ENCODE measurements around the gene OAF.

OAF gene

DNA sequence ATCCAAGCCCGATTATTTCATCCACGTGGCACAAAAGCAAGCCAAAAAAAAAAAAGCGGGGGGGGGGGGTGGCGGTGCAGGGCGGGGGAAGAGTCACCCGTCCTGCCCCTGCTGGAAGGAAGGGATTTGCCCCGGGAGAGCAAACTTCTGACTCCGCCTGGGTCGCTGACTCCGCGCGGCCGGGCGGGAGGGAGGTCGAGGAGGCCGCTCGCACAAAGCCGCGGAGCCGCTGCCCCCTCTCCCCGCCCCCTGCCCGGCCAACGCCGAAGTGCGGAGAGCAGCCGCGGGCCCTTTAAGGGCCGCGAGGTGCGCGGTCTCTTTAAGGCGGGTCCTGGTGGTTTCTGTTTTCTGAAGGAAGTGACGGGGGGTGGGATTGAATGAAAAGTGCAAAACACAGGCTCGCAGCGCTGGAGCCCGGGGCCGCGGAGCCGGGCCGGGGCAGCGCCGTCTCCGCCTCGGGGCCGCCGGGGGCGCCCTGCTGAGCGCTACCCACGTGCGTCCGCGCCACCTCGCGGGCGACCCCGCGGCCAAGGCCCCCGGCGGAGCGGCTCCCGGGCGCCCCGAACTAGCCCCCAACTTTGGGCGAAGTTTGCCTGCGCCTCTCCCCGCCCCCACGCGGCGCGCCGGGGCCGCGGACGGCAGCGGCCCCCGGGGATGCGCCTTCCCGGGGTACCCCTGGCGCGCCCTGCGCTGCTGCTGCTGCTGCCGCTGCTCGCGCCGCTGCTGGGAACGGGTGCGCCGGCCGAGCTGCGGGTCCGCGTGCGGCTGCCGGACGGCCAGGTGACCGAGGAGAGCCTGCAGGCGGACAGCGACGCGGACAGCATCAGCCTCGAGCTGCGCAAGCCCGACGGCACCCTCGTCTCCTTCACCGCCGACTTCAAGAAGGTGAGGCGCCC is at the start of gene OAF:
Gene OAF (plus strand): TSS at position 407 of the 896 bp plus-strand sequence. CDS start 248 bp downstream, at position 655.
- no peaks in the 10 kb centered on the region for H3K36me3 ChIP-seq (replicated peaks)
- in situ Hi-C loops (cut with MboI; ENCODE audit: low sequenced_read_pairs): no loop called here
- no peaks in the 10 kb centered on the region for H3K27me3 ChIP-seq (ENCODE audit: low read depth)
- peak; percentile 86 to 90 for DNase-seq (ENCODE audit: low spot score in 2 of 2)
- peak within 1 kb of the TSS; percentile 55 for H3K4me3 ChIP-seq
- H3K9me3 ChIP-seq: no peaks in the 10 kb centered on the region
- peaks cover 7% of the 10 kb centered on the region for H3K4me1 ChIP-seq

DNA sequence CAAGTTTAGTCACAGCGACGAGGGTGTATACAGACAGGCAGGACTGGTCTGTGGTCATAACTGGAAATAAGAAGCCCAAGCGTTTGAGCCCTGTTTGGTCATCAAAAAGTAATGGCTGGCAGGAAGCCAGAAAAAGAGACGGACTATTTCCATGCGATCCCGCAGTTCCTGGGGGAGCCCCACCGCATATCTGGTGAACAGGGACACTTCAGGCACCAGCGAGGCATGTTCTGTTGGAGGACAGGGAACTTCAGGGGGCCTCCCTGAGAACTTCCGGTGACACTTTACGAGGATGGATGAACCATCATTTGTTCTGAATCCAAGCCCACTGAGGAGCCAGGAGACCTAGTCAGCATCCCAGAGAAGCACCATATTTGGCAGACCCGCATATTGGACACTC is 43.2 kb upstream of the OAF start:
- peaks cover 4% of the 10 kb centered on the region; the same call in 1 of the 2 replicates for H3K4me1 ChIP-seq
- DNase-seq (ENCODE audit: low spot score in 2 of 2): no peak
- H3K4me3 ChIP-seq: no peak overlapping the region
- peaks cover 12% of the 10 kb centered on the region for H3K27me3 ChIP-seq (ENCODE audit: low read depth)
- no peaks in the 10 kb centered on the region for H3K36me3 ChIP-seq (replicated peaks)
- H3K9me3 ChIP-seq: no peaks in the 10 kb centered on the region
- in situ Hi-C loops (cut with MboI; ENCODE audit: low sequenced_read_pairs): no loop called here

DNA sequence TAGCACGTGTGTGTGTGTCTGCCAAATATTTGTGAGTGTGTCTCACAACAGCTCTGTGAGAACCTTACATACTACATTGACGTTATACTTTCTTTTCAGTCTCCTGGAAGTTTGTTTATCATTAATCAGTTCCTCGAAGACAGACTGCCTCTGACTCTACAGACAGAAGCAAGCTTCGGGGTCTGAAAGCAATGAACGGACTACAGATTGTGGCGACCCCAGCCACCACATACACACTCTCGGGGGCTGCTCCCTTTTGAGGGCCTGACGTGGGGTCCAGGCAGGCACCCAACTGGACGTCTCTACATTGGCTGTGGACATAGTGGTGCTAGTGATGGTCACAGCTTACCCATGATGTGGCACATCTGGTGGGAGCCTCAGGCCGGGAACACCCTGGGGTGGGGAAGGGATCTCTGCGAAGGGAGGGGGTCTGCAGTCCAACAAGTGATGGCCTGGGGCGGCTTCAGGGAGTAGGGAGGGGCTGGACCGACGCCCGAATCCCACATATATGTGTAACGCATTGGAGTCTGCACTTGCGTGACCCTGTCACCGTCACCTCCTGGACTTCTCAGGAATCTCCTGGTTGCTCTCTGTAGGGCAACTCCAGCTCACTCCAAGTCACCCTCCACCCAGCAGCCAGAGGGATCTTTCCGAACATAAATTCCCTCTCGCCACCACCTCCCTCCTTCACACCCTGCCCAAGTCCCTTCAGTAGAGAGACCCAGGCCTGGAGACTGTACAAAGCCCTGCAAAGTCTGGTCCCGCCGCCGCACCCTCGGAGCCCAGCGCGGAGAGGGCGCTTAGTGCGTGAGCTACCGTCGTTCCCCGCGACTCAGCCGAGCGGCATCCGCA is 42.5 kb upstream of the OAF start:
- Histone ChIP-seq H3K4me1 (peaks cover 4% of the 10 kb centered on the region; the same call in 1 of the 2 replicates), H3K36me3 (replicated peaks) (no peaks in the 10 kb centered on the region), H3K4me3 (peak overlapping the region; percentile 40), H3K9me3 (no peaks in the 10 kb centered on the region), H3K27me3 (ENCODE audit: low read depth) (peaks cover 11% of the 10 kb centered on the region)
- DNase-seq (ENCODE audit: low spot score in 2 of 2): no peak
- in situ Hi-C loops (cut with MboI; ENCODE audit: low sequenced_read_pairs): no loop called here

DNA sequence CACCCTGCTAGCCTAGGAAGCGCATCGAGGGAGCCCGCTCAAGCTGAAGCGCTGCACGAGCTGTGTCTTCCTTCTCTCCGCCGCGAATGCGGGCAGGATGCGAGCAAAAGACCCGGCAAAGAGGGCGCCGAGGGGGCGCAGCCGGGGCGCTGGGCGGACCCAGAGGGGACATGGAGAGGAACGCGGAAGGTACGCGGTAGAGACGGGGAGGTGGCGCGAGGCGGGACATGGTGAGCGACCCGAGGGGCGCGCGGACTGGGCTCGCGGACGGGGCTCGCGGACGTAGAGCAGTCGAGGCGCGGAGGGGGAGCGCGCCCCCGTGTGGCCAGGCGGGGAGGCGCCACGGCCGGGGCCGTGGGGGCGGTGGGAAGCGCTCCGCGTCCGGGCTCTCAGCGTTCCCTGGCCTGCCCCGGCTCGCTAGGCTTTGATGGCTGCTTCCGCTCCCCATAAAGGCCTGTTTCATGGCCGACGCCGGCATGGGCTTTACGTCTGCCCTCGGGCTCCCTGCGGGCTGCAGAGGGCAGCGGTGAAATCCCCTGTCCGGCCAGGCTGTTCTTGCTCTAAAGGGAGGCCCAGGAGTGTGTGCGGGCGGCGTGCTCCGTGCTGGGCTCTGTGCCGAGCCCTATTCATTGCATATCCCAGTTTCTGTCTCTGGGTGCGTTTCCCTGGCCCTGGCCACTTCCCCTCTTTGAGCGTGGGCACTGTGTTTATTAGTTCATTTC is 41.7 kb upstream of the OAF start:
- peak; percentile 56 to 82 for DNase-seq (ENCODE audit: low spot score in 2 of 2)
- Histone ChIP-seq H3K36me3 (replicated peaks) (no peaks in the 10 kb centered on the region), H3K4me3 (peak overlapping the region; percentile 40), H3K9me3 (no peaks in the 10 kb centered on the region), H3K4me1 (peaks cover 4% of the 10 kb centered on the region; the same call in 1 of the 2 replicates), H3K27me3 (ENCODE audit: low read depth) (peaks cover 12% of the 10 kb centered on the region)
- in situ Hi-C loops (cut with MboI; ENCODE audit: low sequenced_read_pairs): no loop called here

DNA sequence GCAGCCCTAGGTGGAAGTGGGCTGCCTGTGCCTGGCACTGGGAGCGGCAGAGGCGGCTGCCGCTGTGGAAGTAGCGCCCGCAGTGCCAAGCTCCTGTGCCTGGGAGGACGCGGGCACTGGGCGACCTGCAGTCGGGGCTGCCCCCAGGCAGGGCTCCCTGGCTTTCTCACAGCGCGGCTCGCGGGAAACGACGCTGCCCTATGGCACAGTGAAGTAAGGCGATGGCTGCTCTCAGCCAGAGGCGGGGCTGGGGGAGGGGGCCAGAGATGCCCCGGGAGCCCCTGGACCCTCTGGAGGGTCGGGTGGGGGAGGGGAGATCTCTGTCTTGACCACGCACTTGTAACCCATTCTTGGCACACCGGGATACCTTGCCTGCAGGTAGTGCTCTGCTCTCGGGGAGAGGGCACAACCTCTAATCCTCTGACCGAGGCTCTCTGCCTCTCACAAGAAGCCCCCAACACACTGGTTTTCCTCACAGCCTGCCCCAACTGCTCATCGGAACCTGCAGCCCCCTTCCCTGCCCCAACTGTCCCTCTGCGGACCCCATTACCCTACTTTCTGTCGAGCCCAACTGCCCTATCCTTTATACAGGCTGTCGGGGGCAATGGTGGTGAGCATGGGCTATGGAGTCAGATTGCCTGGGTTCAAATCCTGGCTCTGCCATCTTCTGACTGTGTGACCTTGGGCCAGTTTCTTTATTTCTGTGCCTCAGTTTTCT is 40.7 kb upstream of the OAF start:
- in situ Hi-C loops (cut with MboI; ENCODE audit: low sequenced_read_pairs): loop anchor here (5.0 kb wide), 1 partner anchor 132 kb away; no protein-coding TSS in a partner anchor
- H3K36me3 ChIP-seq (replicated peaks): no peaks in the 10 kb centered on the region
- H3K9me3 ChIP-seq: no peaks in the 10 kb centered on the region
- no peak for DNase-seq (ENCODE audit: low spot score in 2 of 2)
- peaks cover 14% of the 10 kb centered on the region for H3K27me3 ChIP-seq (ENCODE audit: low read depth)
- H3K4me3 ChIP-seq: no peak overlapping the region
- peaks cover 4% of the 10 kb centered on the region; the same call in 1 of the 2 replicates for H3K4me1 ChIP-seq

DNA sequence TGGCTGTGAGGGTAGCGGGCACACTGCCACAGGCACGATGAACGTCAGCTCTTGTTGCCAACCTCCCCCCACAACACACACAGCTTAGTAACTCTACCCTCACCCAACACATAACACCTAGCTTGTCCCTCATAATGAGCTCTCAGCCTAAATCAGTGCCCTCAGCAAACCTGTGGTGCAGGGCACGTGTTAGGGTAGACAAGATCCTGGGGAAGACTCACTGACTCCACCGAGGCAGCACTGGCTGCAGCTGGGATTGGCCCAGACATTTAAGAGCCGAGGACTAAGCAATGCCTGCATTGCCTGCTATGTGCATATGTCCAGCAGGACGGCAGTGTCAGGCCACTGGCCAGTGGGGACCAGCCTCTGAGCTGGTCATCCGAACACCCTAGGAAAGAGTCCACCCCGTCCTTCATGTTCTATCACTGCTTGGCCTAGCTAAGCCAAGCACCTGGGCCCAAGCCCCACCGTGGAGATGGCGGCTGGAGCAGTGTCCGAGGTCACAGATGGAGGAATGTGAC is 40.0 kb upstream of the OAF start:
- Histone ChIP-seq H3K4me1 (peaks cover 4% of the 10 kb centered on the region; the same call in 1 of the 2 replicates), H3K27me3 (ENCODE audit: low read depth) (peaks cover 12% of the 10 kb centered on the region), H3K9me3 (no peaks in the 10 kb centered on the region), H3K36me3 (replicated peaks) (no peaks in the 10 kb centered on the region), H3K4me3 (no peak overlapping the region)
- no peak for DNase-seq (ENCODE audit: low spot score in 2 of 2)
- in situ Hi-C loops (cut with MboI; ENCODE audit: low sequenced_read_pairs): loop anchor here (5.0 kb wide), 1 partner anchor 132 kb away; no protein-coding TSS in a partner anchor

DNA sequence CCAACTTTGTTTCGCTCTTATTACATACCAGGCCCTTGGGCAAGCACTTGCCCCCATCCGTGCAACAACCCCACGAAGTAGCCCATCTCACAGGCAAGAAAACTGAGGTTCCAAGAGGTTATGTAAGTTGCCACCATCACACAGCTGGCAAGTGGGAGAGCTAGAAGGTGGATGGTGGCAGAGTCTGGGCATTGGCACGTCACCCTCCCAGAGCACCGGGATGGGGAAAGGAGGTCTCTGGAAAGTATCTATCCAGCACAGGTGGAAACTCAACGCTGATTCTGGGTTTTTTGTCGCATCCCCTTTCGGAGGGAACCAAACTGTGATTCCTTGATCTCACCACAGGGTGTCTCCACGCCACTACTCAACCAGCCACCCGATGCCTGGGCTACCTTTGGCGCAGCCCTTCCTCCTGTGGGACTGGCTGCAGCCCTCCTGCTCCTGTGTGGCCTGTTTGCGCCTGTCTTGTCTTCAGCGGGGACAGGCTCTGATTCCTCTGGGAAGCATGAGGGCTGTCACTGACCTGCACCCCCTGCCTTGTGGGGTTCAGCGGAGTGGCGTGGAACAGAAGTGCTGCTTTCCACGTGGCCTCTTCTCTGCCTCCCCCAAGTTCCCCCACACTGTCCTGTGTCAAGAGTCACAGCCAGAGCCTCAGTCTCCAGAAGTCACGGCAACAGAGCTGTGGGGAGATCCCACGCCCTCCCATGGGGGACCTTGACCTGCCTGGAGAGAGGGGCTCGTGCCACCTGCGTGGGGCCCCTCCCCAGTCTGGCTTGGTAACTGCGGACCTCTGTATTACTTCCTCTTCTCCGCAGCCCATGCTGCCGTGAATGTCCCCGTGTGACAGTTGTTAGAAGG is 38.5 kb upstream of the OAF start:
- in situ Hi-C loops (cut with MboI; ENCODE audit: low sequenced_read_pairs): loop anchor here (5.0 kb wide), 1 partner anchor 130 kb away; no protein-coding TSS in a partner anchor
- peak; percentile 62 to 78 for DNase-seq (ENCODE audit: low spot score in 2 of 2)
- no peaks in the 10 kb centered on the region for H3K36me3 ChIP-seq (replicated peaks)
- H3K4me3 ChIP-seq: no peak overlapping the region
- H3K4me1 ChIP-seq: peaks cover 4% of the 10 kb centered on the region; the same call in 1 of the 2 replicates
- peaks cover 17% of the 10 kb centered on the region for H3K27me3 ChIP-seq (ENCODE audit: low read depth)
- no peaks in the 10 kb centered on the region for H3K9me3 ChIP-seq

DNA sequence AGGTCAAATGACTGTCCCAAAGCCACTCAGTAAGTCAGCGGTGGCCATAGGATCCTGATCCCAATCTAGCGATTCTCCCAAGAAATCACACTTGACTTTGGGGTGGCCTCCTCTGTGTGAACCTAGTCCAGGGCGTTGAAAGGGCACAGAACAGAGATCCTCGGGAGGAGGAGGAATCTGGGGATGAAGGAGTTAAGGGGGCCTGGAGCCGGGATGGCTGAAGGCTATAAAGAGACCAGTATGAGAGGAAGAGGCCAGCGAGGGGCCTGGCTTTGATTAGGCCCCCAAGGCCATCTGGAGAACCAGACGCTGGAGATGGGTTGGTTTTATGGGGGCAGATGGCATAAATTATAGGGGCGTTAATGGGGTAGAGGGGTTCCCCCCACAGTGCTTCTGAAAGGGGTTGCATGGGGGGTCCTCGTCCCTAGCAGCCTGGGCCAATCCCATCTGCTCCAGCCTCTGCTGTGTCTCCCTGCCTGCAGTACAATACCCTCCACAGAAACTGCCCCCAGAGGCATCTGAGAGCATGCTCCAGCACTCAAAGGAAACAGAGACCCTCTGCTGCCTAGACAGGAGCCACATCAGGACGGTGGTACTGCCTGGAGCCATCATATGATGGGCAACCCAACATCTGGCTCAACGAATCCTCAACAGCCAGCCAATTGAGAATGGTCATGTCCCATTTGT is 37.7 kb upstream of the OAF start:
- in situ Hi-C loops (cut with MboI; ENCODE audit: low sequenced_read_pairs): loop anchor here (5.0 kb wide), 1 partner anchor 129 kb away; no protein-coding TSS in a partner anchor
- no peak overlapping the region for H3K4me3 ChIP-seq
- no peaks in the 10 kb centered on the region for H3K9me3 ChIP-seq
- H3K36me3 ChIP-seq (replicated peaks): no peaks in the 10 kb centered on the region
- DNase-seq (ENCODE audit: low spot score in 2 of 2): no peak
- peaks cover 17% of the 10 kb centered on the region for H3K27me3 ChIP-seq (ENCODE audit: low read depth)
- H3K4me1 ChIP-seq: peaks cover 4% of the 10 kb centered on the region; the same call in 1 of the 2 replicates

DNA sequence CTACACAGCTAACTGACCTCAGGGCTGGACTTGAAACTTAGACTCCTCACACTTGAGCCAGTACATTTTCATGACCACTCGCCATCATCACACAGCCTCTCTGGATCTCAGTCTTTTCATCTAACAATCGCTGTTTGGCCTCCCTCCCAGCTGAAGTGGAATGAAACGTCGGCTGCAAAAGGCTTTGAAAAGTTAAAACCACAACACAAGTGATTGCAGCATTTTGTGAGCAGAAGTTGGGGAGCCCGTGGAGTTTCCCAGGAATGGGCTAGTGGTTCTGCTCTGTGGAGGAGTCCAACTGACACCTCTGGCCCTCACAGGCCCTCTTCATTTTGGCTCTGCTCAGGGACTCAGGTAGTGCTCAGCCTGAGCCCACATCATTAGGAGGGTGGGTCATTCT is 37.0 kb upstream of the OAF start:
- no peak for DNase-seq (ENCODE audit: low spot score in 2 of 2)
- Histone ChIP-seq H3K27me3 (ENCODE audit: low read depth) (peaks cover 17% of the 10 kb centered on the region), H3K9me3 (no peaks in the 10 kb centered on the region), H3K36me3 (replicated peaks) (no peaks in the 10 kb centered on the region), H3K4me3 (no peak overlapping the region), H3K4me1 (peaks cover 4% of the 10 kb centered on the region; the same call in 1 of the 2 replicates)
- in situ Hi-C loops (cut with MboI; ENCODE audit: low sequenced_read_pairs): loop anchor here (5.0 kb wide), 1 partner anchor 128 kb away; no protein-coding TSS in a partner anchor

DNA sequence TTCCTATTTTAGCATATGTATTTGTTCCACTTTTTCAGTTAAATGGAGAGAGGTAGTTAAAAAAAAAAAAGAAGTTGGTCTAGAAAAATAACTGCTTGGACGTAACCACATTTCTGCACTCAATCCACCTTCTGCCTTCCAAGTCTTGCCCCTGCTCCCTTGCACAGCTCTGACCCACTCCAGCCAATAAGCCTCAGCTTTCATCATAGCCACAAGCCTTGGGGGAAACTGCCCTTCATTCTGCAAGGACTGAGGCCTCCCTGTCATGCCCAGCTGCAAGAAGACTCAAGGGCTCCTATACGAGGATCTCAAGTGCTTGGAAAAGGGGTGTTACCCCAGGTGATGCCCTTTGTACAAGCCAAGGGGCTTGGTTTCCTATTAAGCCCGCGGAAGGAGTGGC is 36.0 kb upstream of the OAF start:
- H3K27me3 ChIP-seq (ENCODE audit: low read depth): peaks cover 17% of the 10 kb centered on the region
- DNase-seq (ENCODE audit: low spot score in 2 of 2): no peak
- no peaks in the 10 kb centered on the region for H3K9me3 ChIP-seq
- H3K4me1 ChIP-seq: no peaks in the 10 kb centered on the region
- H3K36me3 ChIP-seq (replicated peaks): no peaks in the 10 kb centered on the region
- in situ Hi-C loops (cut with MboI; ENCODE audit: low sequenced_read_pairs): loop anchor here (5.0 kb wide), 1 partner anchor 127 kb away; no protein-coding TSS in a partner anchor
- H3K4me3 ChIP-seq: no peak overlapping the region

DNA sequence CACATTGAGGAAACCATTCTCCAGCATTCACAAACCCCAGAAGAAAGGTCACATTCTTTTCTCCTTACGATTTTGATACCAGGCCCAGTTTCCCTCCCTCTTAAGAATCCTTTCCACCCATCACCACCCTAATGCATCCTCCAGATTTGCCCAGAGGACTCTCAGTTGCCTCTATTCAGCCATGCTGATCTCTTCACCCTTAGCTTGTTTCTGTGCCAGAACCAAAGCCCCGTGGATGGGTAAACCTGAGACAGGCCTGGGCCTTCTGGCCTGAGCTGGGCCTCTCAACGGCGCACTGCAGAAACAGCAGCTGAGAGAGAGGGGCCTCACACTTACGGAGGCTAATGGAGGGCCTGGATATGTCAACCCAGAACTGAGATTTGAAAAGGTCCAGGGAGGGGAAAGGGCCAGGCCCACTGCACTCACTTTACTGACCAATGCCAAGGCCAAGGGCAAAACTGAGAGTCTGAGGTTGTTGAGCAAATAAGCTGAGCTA is 32.2 kb upstream of the OAF start:
- no peaks in the 10 kb centered on the region for H3K9me3 ChIP-seq
- in situ Hi-C loops (cut with MboI; ENCODE audit: low sequenced_read_pairs): no loop called here
- H3K36me3 ChIP-seq (replicated peaks): no peaks in the 10 kb centered on the region
- H3K4me1 ChIP-seq: no peaks in the 10 kb centered on the region
- H3K4me3 ChIP-seq: no peak overlapping the region
- DNase-seq (ENCODE audit: low spot score in 2 of 2): no peak
- H3K27me3 ChIP-seq (ENCODE audit: low read depth): peaks cover 14% of the 10 kb centered on the region
